Mucosa of descending colon (tissue), 3 donors: Measurements from ENCODE around the gene NTRK3. TPM values are rescaled to one million over a fixed set of nuclear protein-coding genes. Genes with fewer than 3 reads are reported as not detected.

Experiments used
- ATAC-seq: fragments of 200-7000 bp; cut with Tn5 transposase; one replicate; pipeline ENCODE4 v1.9.1; 2020; ENCODE audit warnings: mild to moderate bottlenecking, moderate library complexity
- DNase-seq, 3 donors: peaks; one replicate each; pipeline ENCODE4 v3.0.0-alpha.2; 2020
- H3K36me3 ChIP-seq: fragments of 200-600 bp; one replicate; pipeline ENCODE4 v1.8.0; 2021; ENCODE audit warnings: low read depth, mild to moderate bottlenecking
- H3K4me1 ChIP-seq: fragments of 200-600 bp; one replicate; pipeline ENCODE4 v1.8.0; 2021; ENCODE audit warnings: low read depth, mild to moderate bottlenecking
- H3K4me3 ChIP-seq: fragments of 200-600 bp; one replicate; pipeline ENCODE4 v1.8.0; 2021; ENCODE audit warnings: mild to moderate bottlenecking
- H3K9me3 ChIP-seq: fragments of 200-600 bp; one replicate; pipeline ENCODE4 v1.8.0; 2021; ENCODE audit warnings: mild to moderate bottlenecking
- CTCF ChIP-seq: fragments of 200-600 bp; IDR thresholded peaks from one replicate; pipeline ENCODE4 v1.8.0; 2022; ENCODE audit warnings: antibody characterized with exemption, mild to moderate bottlenecking
- intact Hi-C, 2 donors: fragments of 100-400 bp; cut with DNase I in 1 of 2; cut with micrococcal nuclease in 1 of 2; formaldehyde crosslinking; loops; one replicate each; pipeline versions ENCODE4 v1.11.0 to v1.11.1; 2022; cut with DNase I, micrococcal nuclease
- total RNA-seq, 3 donors: library from RNA; stranded (reverse); fragmentation: NEBNext Ultra II Directional in 2 of 3; extraction: Animal tissue kit (Norgen Biotek cat#: 25700) in 2 of 3; gene quantifications; one replicate each; pipeline versions ENCODE4 v1.2.1 to v1.2.4, GENCODE V29; 2021 to 2023
- donor health status: DM: no; HTN: no; CAD: no; lungs with moderate emphysema.
- donor health status: DM: no; HTN: no; CAD: no.
- donor health status: DM: no; HTN: yes; CAD: no.

NTRK3 gene
- total RNA-seq, 3 donors from 2014 or later = 0.78 to 2.8 (median 2.1) TPM

- no peaks in the 10 kb centered on the region for H3K36me3 ChIP-seq
- no peak overlapping the region for H3K4me3 ChIP-seq
- H3K4me1 ChIP-seq = no peaks in the 10 kb centered on the region
- intact Hi-C loops = no loop called here
- ATAC-seq (no peak), DNase-seq (no peak)
- H3K9me3 ChIP-seq = no peaks in the 10 kb centered on the region
- TF ChIP-seq CTCF = no peak
Measured at GRCh38 chr15:88300089-88300488, 43.5 kb upstream of the NTRK3 start.

- no peak for ATAC-seq
- Histone ChIP-seq H3K4me3 (no peak overlapping the region), H3K4me1 (no peaks in the 10 kb centered on the region), H3K36me3 (no peaks in the 10 kb centered on the region), H3K9me3 (no peaks in the 10 kb centered on the region)
- DNase-seq = no peak
- no peak for TF ChIP-seq CTCF
- intact Hi-C loops = no loop called here
Measured at GRCh38 chr15:88299497-88299896, 43.0 kb upstream of the NTRK3 start.

- no peak overlapping the region for H3K4me3 ChIP-seq
- no peak for DNase-seq
- no peak for ATAC-seq
- no peaks in the 10 kb centered on the region for H3K4me1 ChIP-seq
- H3K9me3 ChIP-seq = no peaks in the 10 kb centered on the region
- TF ChIP-seq CTCF = no peak
- no peaks in the 10 kb centered on the region for H3K36me3 ChIP-seq
- intact Hi-C loops = no loop called here
Measured at GRCh38 chr15:88288661-88289060, 32.1 kb upstream of the NTRK3 start.

GRCh38 chr15:88288206-88288605 lies 31.7 kb upstream of the NTRK3 start:
- no peak for TF ChIP-seq CTCF
- intact Hi-C loops = no loop called here
- ATAC-seq (no peak), DNase-seq (no peak)
- H3K36me3 ChIP-seq = no peaks in the 10 kb centered on the region
- no peaks in the 10 kb centered on the region for H3K4me1 ChIP-seq
- no peaks in the 10 kb centered on the region for H3K9me3 ChIP-seq
- H3K4me3 ChIP-seq = no peak overlapping the region

- Histone ChIP-seq H3K4me3 (no peak overlapping the region), H3K9me3 (no peaks in the 10 kb centered on the region), H3K4me1 (no peaks in the 10 kb centered on the region), H3K36me3 (no peaks in the 10 kb centered on the region)
- intact Hi-C loops = no loop called here
- ATAC-seq (no peak), DNase-seq (no peak)
- no peak for TF ChIP-seq CTCF
Measured at GRCh38 chr15:88284318-88284998, 27.9 kb upstream of the NTRK3 start.

GRCh38 chr15:88282614-88283013 lies 26.1 kb upstream of the NTRK3 start:
- intact Hi-C loops = no loop called here
- Histone ChIP-seq H3K9me3 (no peaks in the 10 kb centered on the region), H3K4me3 (no peak overlapping the region), H3K36me3 (no peaks in the 10 kb centered on the region), H3K4me1 (no peaks in the 10 kb centered on the region)
- no peak for TF ChIP-seq CTCF
- no peak for DNase-seq
- no peak for ATAC-seq
